GM12878 (cell line): ENCODE measurements around the gene TTYH3. TPM values are rescaled to one million over a fixed set of nuclear protein-coding genes. Genes with fewer than 3 reads are reported as not detected.

ENCODE experiments used
- ATAC-seq: fragments of 200-7000 bp; cut with Tn5 transposase; 3 replicates; pipeline ENCODE4 v1.9.1; 2020; ENCODE audit warnings: mild to moderate bottlenecking, moderate library complexity
- BruUV-seq: library from RNA; stranded (reverse); fragments of 400-500 nt; replicated peaks from 2 replicates; lab custom pipeline; 2021; lab: Mats Ljungman, UMichigan
- CTCF ChIA-PET: fragments of 300-600 bp; sonication (Branson Sonifier 250); formaldehyde crosslinking; extraction: SDS; loops from one replicate; lab custom pipeline; 2021; ENCODE audit warnings: inconsistent platforms; lab: Yijun Ruan, JAX
- POLR2A ChIA-PET: fragments of 350-600 bp; formaldehyde crosslinking; extraction: SDS; loops from one replicate; lab custom pipeline; 2021; ENCODE audit warnings: inconsistent platforms; lab: Charles Lee
- RAD21 ChIA-PET: fragments of 300-600 bp; sonication (Branson Sonifier 250); formaldehyde crosslinking; loops from one replicate; lab custom pipeline; 2023; ENCODE audit warnings: antibody characterized with exemption; ENCODE audit not compliant: unreplicated experiment; lab: Charles Lee
- SMC1A ChIA-PET: fragments of 300-600 bp; sonication (Branson Sonifier 250); formaldehyde crosslinking; loops from one replicate; lab custom pipeline; 2023; ENCODE audit not compliant: unreplicated experiment, uncharacterized antibody; lab: Charles Lee
- DNase-seq: peaks from one replicate; pipeline ENCODE4 v3.0.0-alpha.2; 2011; ENCODE audit warnings: low read depth, low spot score
- FAIRE-seq: peaks from 3 replicates; lab custom pipeline; 2011; peaks lifted over from hg19 to GRCh38; lab: Jason Lieb, UNC
- H2AFZ ChIP-seq: 2 replicates; pipeline ENCODE4 v1.6.0; 2011; ENCODE audit warnings: low read depth, low read length, control low read depth; ENCODE audit not compliant: control insufficient read depth
- H3K27ac ChIP-seq: 2 replicates; pipeline ENCODE4 v1.5.1; 2011; ENCODE audit warnings: control low read depth; ENCODE audit not compliant: control insufficient read depth, insufficient read depth
- H3K27me3 ChIP-seq, 2 experiments: replicated peaks in 1 of 2; 2 replicates each; pipeline versions ENCODE4 v1.6.0 to v1.6.1; 2011; ENCODE audit warnings: low read length in 1 of 2; ENCODE audit not compliant: control insufficient read depth in 2 of 2, insufficient read depth in 2 of 2
- H3K36me3 ChIP-seq, 2 experiments: 2 replicates each; pipeline ENCODE4 v1.5.1; 2011; ENCODE audit warnings: low read length in 1 of 2; ENCODE audit not compliant: control insufficient read depth in 2 of 2, insufficient read depth in 2 of 2
- H3K4me1 ChIP-seq: 2 replicates; pipeline ENCODE4 v1.6.1; 2011; ENCODE audit warnings: mild to moderate bottlenecking, low read length, moderate library complexity, mixed read lengths; ENCODE audit not compliant: control insufficient read depth, insufficient read depth
- H3K4me2 ChIP-seq: 2 replicates; pipeline ENCODE4 v1.6.0; 2011; ENCODE audit warnings: control low read depth; ENCODE audit not compliant: control insufficient read depth, insufficient read depth
- H3K4me3 ChIP-seq: fragments of 200-600 bp; sonication (generic); 2 replicates; pipeline ENCODE4 v1.5.1; 2016
- H3K79me2 ChIP-seq: 2 replicates; pipeline ENCODE4 v1.6.0; 2011; ENCODE audit warnings: low read length; ENCODE audit not compliant: control insufficient read depth, insufficient read depth
- H3K9ac ChIP-seq: 2 replicates; pipeline ENCODE4 v1.8.0; 2011; ENCODE audit warnings: low read length, control low read depth, mixed read lengths; ENCODE audit not compliant: control insufficient read depth, insufficient read depth
- H3K9me3 ChIP-seq: replicated peaks from 3 replicates; pipeline ENCODE4 v1.5.1; 2011; ENCODE audit warnings: mild to moderate bottlenecking, low read length; ENCODE audit not compliant: control insufficient read depth, insufficient read depth
- H4K20me1 ChIP-seq: 2 replicates; pipeline ENCODE4 v1.6.0; 2011; ENCODE audit not compliant: control insufficient read depth, insufficient read depth
- BACH1 ChIP-seq: fragments of 450-650 bp; IDR thresholded peaks from 2 replicates; pipeline ENCODE4 v1.6.1; 2017; ENCODE audit warnings: mild to moderate bottlenecking, borderline replicate concordance
- IKZF2 ChIP-seq, 2 experiments: fragments of 450-650 bp; IDR thresholded peaks; 2 replicates each; pipeline ENCODE4 v1.6.1; 2017; ENCODE audit warnings: mild to moderate bottlenecking in 2 of 2, moderate library complexity in 2 of 2
- MEF2A ChIP-seq: IDR thresholded peaks from 2 replicates; pipeline ENCODE4 v1.6.1; 2011; ENCODE audit warnings: low read depth, mild to moderate bottlenecking, low read length, moderate library complexity; ENCODE audit not compliant: insufficient read depth
- POLR2A ChIP-seq: IDR thresholded peaks from 2 replicates; pipeline ENCODE4 v1.6.1; 2011; ENCODE audit warnings: low read depth, mild to moderate bottlenecking, low read length
- RELB ChIP-seq: fragments of 450-650 bp; IDR thresholded peaks from 2 replicates; pipeline ENCODE4 v1.6.1; 2017; ENCODE audit warnings: low read depth, mild to moderate bottlenecking, moderate library complexity
- SMAD1 ChIP-seq: fragments of 450-650 bp; IDR thresholded peaks from 2 replicates; pipeline ENCODE4 v1.6.1; 2018; ENCODE audit warnings: mild to moderate bottlenecking, low read depth; ENCODE audit not compliant: partially characterized antibody
- ZNF207 ChIP-seq: fragments of 450-650 bp; IDR thresholded peaks from 2 replicates; pipeline ENCODE4 v1.6.1; 2014; ENCODE audit warnings: antibody characterized with exemption, mild to moderate bottlenecking, borderline replicate concordance
- WGBS: methylation state at CpG from one replicate; pipeline ENCODE4 v1.1.6; 2016; ENCODE audit warnings: low lambda C conversion rate; ENCODE audit not compliant: insufficient replicate concordance, insufficient coverage; ENCODE audit errors: missing lambda C conversion rate; 5-methylcytosine and 5-hydroxymethylcytosine counted together
- in situ Hi-C: fragments of 300-500 bp; cut with MboI; formaldehyde crosslinking; loops from 9 replicates; pipeline ENCODE4 v1.14.3; 2018; ENCODE audit warnings: mixed read lengths
- intact Hi-C: fragments of 100-400 bp; cut with micrococcal nuclease; formaldehyde crosslinking; loops from one replicate; pipeline ENCODE4 v1.14.2; 2022; ENCODE audit not compliant: unreplicated experiment
- polyA plus RNA-seq, 11 experiments: library from polyadenylated mRNA; depleted of rRNA in 4 of 11; unstranded in 6 of 11; stranded (reverse) in 5 of 11; fragments of >200 nt; fragmentation: Nextera tagmentation in 4 of 11; fragmentation: Illumina TruSeq in 1 of 11; extraction: Ambion mirVana in 4 of 11; extraction: Trizol in 1 of 11; gene quantifications; 1 replicate in 1 of 11; 2 replicates in 10 of 11; pipeline versions ENCODE4 v1.2.1 to v1.2.3, GENCODE V29; 2011 to 2016; ENCODE audit warnings: inconsistent platforms in 2 of 11, missing spikeins in 2 of 11, low read depth in 1 of 11
- total RNA-seq, 4 experiments: library from RNA; depleted of rRNA in 3 of 4; stranded (reverse); fragments of >200 nt in 3 of 4; fragmentation: Illumina TruSeq in 1 of 4; extraction: Trizol in 1 of 4; gene quantifications; 2 replicates each; pipeline versions ENCODE4 v1.2.1 to v1.2.3, GENCODE V29; 2013 to 2021

TTYH3 gene
- total and polyA plus RNA-seq, 10 of the 15 experiments (the other 5 are each of a cell fraction or from before 2014, with no cell fraction given) = 0.79 to 71.4 (median 10.5) TPM

GRCh38 chr7:2665359-2665791, 33.6 kb downstream of the TTYH3 start:
- WGBS = 73% methylated on average over 29 of the region's 33 CpGs
- Histone ChIP-seq H3K4me2 (no peak overlapping the region), H3K4me3 (no peak overlapping the region), H4K20me1 (no peaks in the 10 kb centered on the region), H3K27ac (no peak overlapping the region), H3K4me1 (no peaks in the 10 kb centered on the region), H3K27me3 (no peaks in the 10 kb centered on the region), H3K9ac (no peak overlapping the region), H3K9me3 (no peaks in the 10 kb centered on the region)
- no TSS peak for BruUV-seq
- intact Hi-C loops = loop anchor here (10.0 kb wide), 1 partner anchor 489 kb away; no protein-coding TSS in a partner anchor
- CTCF ChIA-PET = interaction anchor here (1.1 kb wide), 1 partner anchor 45 kb away, joined by 3 read pairs; no protein-coding TSS in a partner anchor
- no peak for ATAC-seq
- DNase-seq = no peak
- FAIRE-seq = no peak
- POLR2A ChIA-PET = interaction anchor here (0.6 kb wide), 1 partner anchor 10 kb away, joined by 8 read pairs; no protein-coding TSS in a partner anchor
- in situ Hi-C loops = loop anchor here (5.0 kb wide), 1 partner anchor 47 kb away; no protein-coding TSS in a partner anchor
- TF ChIP-seq IKZF2 (IDR thresholded peaks at IDR 0.05) = no peak
- TF ChIP-seq MEF2A = no peak
- TF ChIP-seq RELB = no peak
- TF ChIP-seq POLR2A = no peak
- TF ChIP-seq BACH1 = no peak
- no peak for TF ChIP-seq SMAD1
- no peak for TF ChIP-seq ZNF207
- TF ChIP-seq, all 136 proteins: peak for 0
- RAD21 ChIA-PET = interaction anchor here (1.2 kb wide), 1 partner anchor 17 kb away, joined by 3 read pairs; no protein-coding TSS in a partner anchor
- H3K36me3 ChIP-seq = no peaks in the 10 kb centered on the region
- no peaks in the 10 kb centered on the region for H3K79me2 ChIP-seq
- SMC1A ChIA-PET = no interaction called here
- no peak overlapping the region for H2AFZ ChIP-seq
